ENCODE results near the gene STK36.

GRCh38 chr2:218719457-218719856 lies 47.6 kb downstream of the STK36 start:
- TF ChIP-seq CTCF (IDR thresholded peaks at IDR 0.05; ENCODE audit: poor library complexity) = no peak
- TF ChIP-seq EZH2 (IDR thresholded peaks at IDR 0.05; ENCODE audit: borderline replicate concordance) = no peak
- TF ChIP-seq EZH2phosphoT487 (IDR thresholded peaks at IDR 0.05; ENCODE audit: low read depth, severe bottlenecking, unreplicated experiment) = no peak
